ENCODE results near the gene NYNRIN.

The NYNRIN gene

GRCh38 chr14:24429395-24430142, 30.8 kb downstream of the NYNRIN start, which contains the start of the genes CBLN3 and KHNYN:
Gene CBLN3, minus strand, starts transcription at chr14:24429668. Its CDS starts 614 bp downstream, at chr14:24429054.
Gene KHNYN, plus strand, starts transcription at chr14:24429954. Its CDS starts 777 bp downstream, at chr14:24430731.
- Histone ChIP-seq H3K36me3 (peaks cover 23 to 34% (median 27%) of the 10 kb centered on the region in 3 donors), H3K4me3 (peak within 1 kb of the TSS; percentile 64 to 81), H3K4me1 (peaks cover 0 to 37% (median 28%) of the 10 kb centered on the region in 4 donors), H3K27me3 (no peaks in the 10 kb centered on the region), H3K27ac (peak within 1 kb of the TSS; percentile 94 to 96), H3K9me3 (no peaks in the 10 kb centered on the region)
- DNase-seq, result peak; percentile 91 to 96
- no peak for TF ChIP-seq CTCF (IDR thresholded peaks at IDR 0.05)
- intact Hi-C loops (cut with DNase I; ENCODE audit: low total_unique reads), result loop anchor here (2.0 to 10.0 kb wide), 4 partner anchors 63 to 962 kb away; partner anchors contain the start of genes NGDN and TINF2

GRCh38 chr14:24430143-24430681, 31.4 kb downstream of the NYNRIN start:
- H3K27ac ChIP-seq, result peak overlapping the region; percentile 94 to 96
- H3K4me1 ChIP-seq, result peaks cover 0 to 37% (median 28%) of the 10 kb centered on the region in 4 donors
- H3K36me3 ChIP-seq, result peaks cover 23 to 36% (median 29%) of the 10 kb centered on the region in 3 donors
- peak; percentile 79 to 94 for DNase-seq
- H3K9me3 ChIP-seq, result no peaks in the 10 kb centered on the region
- H3K4me3 ChIP-seq, result peak overlapping the region; percentile 64 to 81
- no peaks in the 10 kb centered on the region for H3K27me3 ChIP-seq
- no peak for TF ChIP-seq CTCF (IDR thresholded peaks at IDR 0.05)
- intact Hi-C loops (cut with DNase I; ENCODE audit: low total_unique reads), result loop anchor here (2.0 to 10.0 kb wide), 4 partner anchors 63 to 963 kb away; partner anchors contain the start of genes NGDN and TINF2

- peak in 1 of 2 donors; percentile 80 for DNase-seq
- Histone ChIP-seq H3K27ac (peak overlapping the region; percentile 94 to 96), H3K27me3 (no peaks in the 10 kb centered on the region), H3K4me3 (peak overlapping the region; percentile 64 to 81), H3K4me1 (peaks cover 0 to 37% (median 28%) of the 10 kb centered on the region in 4 donors), H3K9me3 (no peaks in the 10 kb centered on the region), H3K36me3 (peaks cover 26 to 44% (median 33%) of the 10 kb centered on the region in 3 donors)
- no peak for TF ChIP-seq CTCF (IDR thresholded peaks at IDR 0.05)
- intact Hi-C loops (cut with DNase I; ENCODE audit: low total_unique reads), result loop anchor here (2.0 to 10.0 kb wide), 4 partner anchors 64 to 964 kb away; partner anchors contain the start of genes NGDN and TINF2
These were observed 32.1 kb downstream of the NYNRIN start for GRCh38 chr14:24430682-24431568.

GRCh38 chr14:24431569-24432258, 32.9 kb downstream of the NYNRIN start:
- DNase-seq, result peak; percentile 89 to 92
- no peaks in the 10 kb centered on the region for H3K9me3 ChIP-seq
- TF ChIP-seq CTCF (IDR thresholded peaks at IDR 0.05), result peak; percentile 72 to 86

More at GRCh38 chr14:24431569-24432258, 32.9 kb downstream of the NYNRIN start:
- peak overlapping the region; percentile 64 to 81 for H3K4me3 ChIP-seq
- H3K27me3 ChIP-seq, result no peaks in the 10 kb centered on the region
- intact Hi-C loops (cut with DNase I; ENCODE audit: low total_unique reads), result loop anchor here (2.0 to 10.0 kb wide), 4 partner anchors 65 to 964 kb away; partner anchors contain the start of genes NGDN and TINF2
- H3K27ac ChIP-seq, result peak overlapping the region; percentile 94 to 96
- peaks cover 32 to 51% (median 41%) of the 10 kb centered on the region in 3 donors for H3K36me3 ChIP-seq
- peaks cover 0 to 42% (median 28%) of the 10 kb centered on the region in 4 donors for H3K4me1 ChIP-seq

Measured in tibial artery (tissue), 4 donors.